Esophagus mucosa (tissue), 1 donor: ENCODE data around the gene ISLR2. TPM values are rescaled to one million over a fixed set of nuclear protein-coding genes. Genes with fewer than 3 reads are reported as not detected.

Experiments used
- ATAC-seq: fragments of 200-7000 bp; cut with Tn5 transposase; one replicate; pipeline ENCODE4 v1.9.1; 2020
- total RNA-seq: library from RNA; stranded (reverse); gene quantifications from one replicate; pipeline ENCODE4 v1.2.4, GENCODE V29; 2023
- donor health status: DM: yes; HTN: yes; CAD: no.

Gene ISLR2
- total RNA-seq, 1 donor from 2014 or later: 0.16 TPM

DNA sequence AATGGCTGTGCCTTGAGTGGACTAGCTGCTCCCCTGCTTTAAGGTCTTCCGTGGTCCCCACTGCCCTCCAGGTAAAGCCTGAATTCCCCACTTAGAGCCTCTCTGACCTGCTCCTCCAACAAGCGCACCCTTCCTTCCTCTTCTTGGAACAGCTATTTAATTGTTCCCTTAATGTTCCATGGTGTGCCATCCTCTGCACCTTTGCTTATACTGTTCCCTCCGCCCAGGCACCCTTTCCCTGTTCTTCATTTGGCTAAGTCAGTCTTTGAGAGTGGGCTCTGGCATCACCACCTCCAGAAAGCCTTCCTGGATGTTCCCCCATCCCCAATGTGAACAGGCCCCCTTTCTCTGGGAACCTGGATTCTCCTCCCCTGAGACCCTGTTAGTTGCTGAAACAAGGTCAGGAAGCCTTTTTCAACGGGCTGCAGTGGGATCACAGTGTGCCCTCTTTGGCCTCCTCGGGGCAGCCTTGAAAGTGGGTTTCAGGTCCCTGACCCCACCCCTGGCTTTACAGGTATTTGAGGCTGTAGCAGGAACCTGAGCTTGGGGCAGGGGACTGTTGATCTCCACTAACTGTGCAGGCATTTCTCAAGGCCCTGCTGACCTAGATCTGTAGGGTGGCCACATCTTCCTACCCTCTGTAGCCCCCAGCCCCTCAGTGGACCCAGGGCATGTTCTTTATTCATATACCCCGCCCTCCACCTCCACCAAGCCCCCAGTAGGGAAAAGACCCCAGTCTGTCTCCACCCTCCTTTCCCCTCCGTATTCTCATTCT lies 48.1 kb downstream of the ISLR2 start:
- ATAC-seq: no peak

- peak; percentile 68 for ATAC-seq
Observed at GRCh38 chr15:74179101-74179841, 48.9 kb downstream of the ISLR2 start.

DNA sequence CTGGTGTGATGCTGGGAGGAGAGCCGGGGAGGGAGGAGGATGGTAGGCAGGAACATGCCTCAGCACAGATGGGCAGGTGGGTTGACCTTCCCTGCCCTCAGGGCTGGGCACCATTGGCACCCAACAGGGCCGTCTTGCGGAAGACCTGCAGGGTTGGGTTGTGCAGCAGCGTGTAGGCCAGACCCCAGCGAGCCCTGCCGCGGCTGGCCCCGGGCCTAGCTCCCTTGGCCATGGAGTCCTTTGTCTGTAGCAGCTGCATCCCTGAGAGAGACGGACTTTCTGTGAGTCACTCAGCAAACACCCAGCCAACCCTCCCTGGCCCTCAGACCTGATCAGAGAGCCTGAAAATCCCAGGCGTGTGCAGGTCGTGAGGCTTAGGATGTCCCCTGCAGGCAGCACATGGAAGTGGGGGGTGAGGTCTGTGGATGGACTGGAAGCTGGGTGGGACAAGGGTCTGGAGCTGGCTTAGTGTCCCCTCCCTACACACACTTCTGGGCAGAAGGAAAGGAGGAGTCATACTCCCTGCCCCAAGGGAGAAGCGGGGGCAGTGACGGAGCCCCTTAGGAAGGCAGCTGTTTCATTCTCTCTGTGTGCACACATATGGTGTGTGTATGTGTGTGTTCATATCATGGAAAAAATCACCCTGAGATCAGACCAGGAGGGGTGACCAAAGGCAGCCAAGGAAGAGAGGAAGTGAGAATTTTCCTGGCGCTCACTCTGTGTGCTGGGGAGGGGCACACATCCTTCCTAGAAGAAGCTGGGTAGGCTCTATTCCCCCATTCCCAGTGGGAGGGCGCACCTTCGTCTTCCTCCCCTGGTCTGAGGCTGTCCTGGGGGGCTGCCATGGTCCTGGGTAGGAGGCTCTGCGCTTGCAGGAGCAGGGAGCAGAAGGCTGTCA lies 49.8 kb downstream of the ISLR2 start:
- peak; percentile 17 for ATAC-seq

DNA sequence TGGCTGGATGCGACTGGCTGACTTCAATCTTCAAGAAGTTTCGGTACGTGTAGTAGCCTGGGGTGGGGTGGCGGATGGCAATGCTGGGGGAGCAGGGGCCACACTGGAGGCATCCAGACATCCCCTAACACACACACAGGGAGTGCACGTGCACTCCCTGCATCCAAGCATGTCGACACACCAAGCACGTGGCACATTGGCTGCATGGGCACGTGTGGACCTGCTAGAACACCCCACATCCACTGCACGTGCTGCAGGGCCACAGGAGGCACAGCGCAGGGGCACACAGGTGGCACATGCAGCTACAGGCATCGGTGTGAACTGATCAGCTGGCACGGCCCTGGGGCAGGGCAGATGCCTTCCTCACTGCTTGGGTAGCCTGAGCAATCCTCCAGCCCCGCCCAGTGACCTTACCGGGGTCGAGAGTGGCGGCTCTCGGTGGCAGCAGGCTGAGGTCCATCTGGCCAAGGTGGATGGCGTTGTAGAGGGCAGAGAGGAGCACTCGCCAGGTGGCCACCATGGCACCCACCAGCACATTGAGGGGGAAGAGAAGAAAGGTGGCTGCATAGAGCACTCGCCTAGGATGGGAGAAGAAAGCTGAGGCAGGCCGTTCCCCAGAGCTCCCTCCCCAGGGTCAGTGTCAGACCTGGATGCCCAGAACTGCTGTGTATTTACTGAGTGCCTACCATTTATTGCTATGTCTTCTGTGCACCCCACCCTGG lies 50.7 kb downstream of the ISLR2 start:
- no peak for ATAC-seq

GRCh38 chr15:74182131-74182530 lies 51.7 kb downstream of the ISLR2 start:
- ATAC-seq: no peak

DNA sequence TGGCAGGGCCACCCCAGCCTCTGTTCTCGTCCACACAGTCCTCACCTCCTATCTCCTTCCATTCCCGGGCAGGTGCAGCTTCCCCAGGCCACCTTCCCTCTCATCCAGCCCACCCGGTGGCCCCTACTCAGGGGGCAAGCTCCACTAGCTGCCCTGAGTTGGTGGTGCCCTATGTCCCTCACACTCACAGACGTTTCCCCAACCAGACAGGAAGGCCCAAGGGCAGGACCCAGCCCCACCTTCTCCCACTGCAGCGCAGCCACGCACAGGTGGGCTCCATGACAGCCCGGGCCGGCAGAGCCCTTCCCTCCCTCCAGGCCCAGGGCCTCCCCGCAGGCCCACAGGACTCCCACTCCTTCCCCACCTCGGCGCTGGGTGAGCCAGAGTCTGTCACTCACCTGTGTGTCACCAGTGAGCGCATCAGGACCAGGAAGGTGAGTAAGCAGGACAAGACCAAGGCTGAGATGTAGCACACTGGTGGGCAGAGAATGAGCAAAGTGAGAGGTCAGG lies 54.3 kb downstream of the ISLR2 start:
- ATAC-seq: peak; percentile 24

GRCh38 chr15:74185710-74186348 lies 55.4 kb downstream of the ISLR2 start:
- peak; percentile 54 for ATAC-seq

Other genes with a start within 250 kb of the ISLR2 start
- gene LOXL1, start 204.1 kb upstream of the ISLR2 start, total RNA-seq: 5.8 TPM
- gene STOML1, start 138.3 kb upstream of the ISLR2 start, total RNA-seq: 10.4 TPM
- gene PML, start 135.9 kb upstream of the ISLR2 start, total RNA-seq: 28.8 TPM
- gene GOLGA6A, start 48.0 kb upstream of the ISLR2 start, total RNA-seq: 0.08 TPM
- 2.2 TPM for gene ISLR, start 43.1 kb downstream of the ISLR2 start, total RNA-seq
- 1.5 TPM for gene STRA6, start 72.2 kb downstream of the ISLR2 start, total RNA-seq
- gene CCDC33, start 105.7 kb downstream of the ISLR2 start, total RNA-seq: 0.32 TPM
- gene CYP11A1, start 237.1 kb downstream of the ISLR2 start, total RNA-seq: 3.2 TPM